Thoracic aorta (tissue), 2 donors: ENCODE measurements around the gene UBAC2. TPM values are rescaled to one million over a fixed set of nuclear protein-coding genes. Genes with fewer than 3 reads are reported as not detected.

Experiments
- ATAC-seq: fragments of 150-250 bp; one replicate; pipeline ENCODE4 v1.8.0; 2017; ENCODE audit warnings: low read depth; ENCODE audit not compliant: insufficient number of reproducible peaks, low FRiP score
- DNase-seq: peaks from one replicate; pipeline ENCODE4 v3.0.0-alpha.2; 2020; ENCODE audit warnings: low spot score
- H3K27ac ChIP-seq, 2 donors: fragments of 200-600 bp; sonication (generic); 1 replicate in 1 of 2; 2 replicates in 1 of 2; pipeline ENCODE4 v1.5.1; 2016; ENCODE audit warnings: mild to moderate bottlenecking in 2 of 2, moderate library complexity in 2 of 2
- H3K27me3 ChIP-seq: fragments of 200-600 bp; sonication (generic); replicated peaks from 2 replicates; pipeline ENCODE4 v1.6.0; 2016; ENCODE audit warnings: mild to moderate bottlenecking; ENCODE audit not compliant: insufficient read depth
- H3K36me3 ChIP-seq: fragments of 200-600 bp; sonication (generic); one replicate; pipeline ENCODE4 v1.5.1; 2016
- H3K4me1 ChIP-seq, 2 donors: fragments of 200-600 bp; sonication (generic); 1 replicate in 1 of 2; 2 replicates in 1 of 2; pipeline versions ENCODE4 v1.5.1 to v1.6.0; 2016; ENCODE audit warnings: low read depth in 2 of 2, mild to moderate bottlenecking in 1 of 2; ENCODE audit not compliant: control insufficient read depth in 1 of 2
- H3K4me3 ChIP-seq: fragments of 200-600 bp; sonication (generic); 2 replicates; pipeline ENCODE4 v1.5.1; 2016; ENCODE audit warnings: mild to moderate bottlenecking
- H3K9me3 ChIP-seq: fragments of 200-600 bp; sonication (generic); 2 replicates; pipeline ENCODE4 v1.5.1; 2016
- total RNA-seq, 2 donors: library from RNA; depleted of rRNA; stranded (reverse); fragments of >200 nt; gene quantifications; one replicate each; pipeline versions ENCODE4 v1.1.0 to v1.2.3, GENCODE V29; 2016
- TF ChIP-seq, protein P1 (sequence below): fragments of 200-600 bp; sonication (generic); IDR thresholded peaks from one replicate; pipeline ENCODE4 v1.5.1; 2019; ENCODE audit warnings: antibody characterized with exemption

Gene UBAC2
- total RNA-seq, 2 donors from 2014 or later: 41.3 to 49.7 TPM

DNA sequence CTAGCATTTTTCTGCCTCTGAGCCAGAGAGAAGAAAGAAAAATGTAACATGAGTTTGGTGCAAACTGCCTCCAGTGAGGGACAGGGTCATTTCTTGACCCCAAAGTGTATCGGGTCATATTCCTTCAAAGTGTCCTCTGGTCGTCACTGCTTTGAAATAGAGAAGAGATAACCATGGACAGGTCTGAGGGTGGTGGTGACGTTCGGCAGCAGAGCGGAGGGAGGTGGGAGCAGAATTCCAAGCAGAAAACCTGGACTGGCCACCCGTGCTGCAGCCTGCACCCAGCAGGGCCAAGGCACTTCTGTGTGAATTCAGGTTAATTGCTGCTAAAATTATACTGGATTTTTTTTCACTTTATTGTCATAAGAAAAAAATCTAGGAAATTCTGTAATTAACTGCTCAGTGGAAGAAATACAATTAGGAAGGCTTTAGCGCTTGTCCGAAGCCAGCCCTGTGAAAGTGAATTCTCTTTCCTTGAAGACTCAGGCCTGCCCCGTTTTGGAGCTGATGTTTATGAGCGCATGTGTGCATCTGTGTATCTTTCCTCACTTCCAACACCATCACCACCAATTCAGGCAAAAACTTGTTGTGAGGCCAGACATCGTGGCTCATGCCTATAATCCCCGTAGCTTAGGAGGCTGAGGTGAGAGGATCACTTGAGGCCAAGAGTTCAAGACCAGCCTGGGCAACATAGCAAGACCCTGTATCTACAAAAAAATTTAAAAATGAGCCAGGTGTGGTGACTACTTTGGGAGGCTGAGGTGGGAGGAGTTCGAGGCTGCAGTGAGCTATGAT lies 37.9 kb upstream of the UBAC2 start:
- H3K27ac ChIP-seq: no peak overlapping the region
- H3K27me3 ChIP-seq: no peaks in the 10 kb centered on the region
- no peak for ATAC-seq
- H3K9me3 ChIP-seq: no peaks in the 10 kb centered on the region
- DNase-seq: no peak
- H3K4me1 ChIP-seq: no peaks in the 10 kb centered on the region
- TF ChIP-seq, protein P1, sequence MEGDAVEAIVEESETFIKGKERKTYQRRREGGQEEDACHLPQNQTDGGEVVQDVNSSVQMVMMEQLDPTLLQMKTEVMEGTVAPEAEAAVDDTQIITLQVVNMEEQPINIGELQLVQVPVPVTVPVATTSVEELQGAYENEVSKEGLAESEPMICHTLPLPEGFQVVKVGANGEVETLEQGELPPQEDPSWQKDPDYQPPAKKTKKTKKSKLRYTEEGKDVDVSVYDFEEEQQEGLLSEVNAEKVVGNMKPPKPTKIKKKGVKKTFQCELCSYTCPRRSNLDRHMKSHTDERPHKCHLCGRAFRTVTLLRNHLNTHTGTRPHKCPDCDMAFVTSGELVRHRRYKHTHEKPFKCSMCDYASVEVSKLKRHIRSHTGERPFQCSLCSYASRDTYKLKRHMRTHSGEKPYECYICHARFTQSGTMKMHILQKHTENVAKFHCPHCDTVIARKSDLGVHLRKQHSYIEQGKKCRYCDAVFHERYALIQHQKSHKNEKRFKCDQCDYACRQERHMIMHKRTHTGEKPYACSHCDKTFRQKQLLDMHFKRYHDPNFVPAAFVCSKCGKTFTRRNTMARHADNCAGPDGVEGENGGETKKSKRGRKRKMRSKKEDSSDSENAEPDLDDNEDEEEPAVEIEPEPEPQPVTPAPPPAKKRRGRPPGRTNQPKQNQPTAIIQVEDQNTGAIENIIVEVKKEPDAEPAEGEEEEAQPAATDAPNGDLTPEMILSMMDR: no peak
- no peaks in the 10 kb centered on the region for H3K36me3 ChIP-seq
- H3K4me3 ChIP-seq: no peak overlapping the region

DNA sequence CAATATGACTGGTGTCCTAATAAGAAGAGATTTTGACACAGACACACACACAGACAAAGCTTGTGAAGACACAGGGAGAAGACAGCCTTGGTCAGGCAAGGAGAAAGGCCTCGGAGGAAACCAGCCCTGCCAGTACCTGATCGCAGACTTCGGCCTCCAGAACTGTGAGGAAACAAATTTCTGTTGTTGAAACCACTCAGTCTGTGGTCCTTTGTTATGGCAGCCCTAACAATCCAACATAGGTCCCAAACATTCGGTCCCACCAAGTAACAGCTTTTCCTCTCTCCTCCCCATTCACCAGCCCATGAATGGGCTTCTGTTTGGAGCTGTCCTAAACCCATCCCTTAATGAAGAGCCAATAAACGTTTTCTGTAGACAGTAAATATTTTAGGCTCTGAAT lies 36.4 kb upstream of the UBAC2 start:
- H3K4me1 ChIP-seq: no peaks in the 10 kb centered on the region

DNA sequence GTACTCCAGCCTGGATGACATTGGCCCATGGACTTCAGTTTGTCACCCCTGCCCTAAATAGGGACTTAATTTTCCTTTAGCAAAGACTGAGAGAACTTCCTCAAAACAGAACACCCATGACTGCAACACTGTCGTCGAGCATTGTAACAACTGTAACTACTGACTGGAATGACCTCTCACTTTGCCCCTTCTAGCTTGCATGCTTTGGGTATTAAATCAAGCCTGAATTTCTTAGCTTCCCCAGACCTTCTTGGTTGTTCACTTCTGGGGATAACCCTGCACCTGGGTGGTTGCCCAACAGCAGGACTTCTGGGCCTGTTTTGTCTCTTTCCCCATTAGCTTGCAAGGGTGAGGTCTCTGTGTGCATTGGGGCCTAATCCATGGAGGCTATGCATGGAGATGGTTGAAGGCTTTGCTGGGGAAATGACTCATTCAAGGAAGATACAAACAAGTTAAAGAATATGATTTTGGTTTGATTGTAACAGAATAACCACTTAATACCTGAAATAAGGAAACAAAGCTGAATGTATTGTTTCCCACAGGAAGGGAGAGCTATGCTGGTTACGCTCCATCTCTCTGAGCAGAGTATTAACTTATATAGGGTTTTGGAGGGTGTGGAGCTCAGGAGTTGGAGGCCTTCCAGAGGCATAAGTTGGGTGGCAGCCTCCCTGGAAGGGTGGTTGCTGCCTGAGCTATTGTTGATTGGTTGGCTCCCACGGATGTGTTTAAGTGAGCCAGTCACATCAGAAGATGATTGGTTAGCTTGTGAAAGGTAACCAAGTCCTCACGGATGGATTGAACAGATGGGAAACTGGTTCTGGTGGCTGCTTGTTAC lies 34.7 kb upstream of the UBAC2 start:
- no peak overlapping the region for H3K4me3 ChIP-seq
- H3K4me1 ChIP-seq: no peaks in the 10 kb centered on the region
- H3K9me3 ChIP-seq: no peaks in the 10 kb centered on the region
- H3K27me3 ChIP-seq: no peaks in the 10 kb centered on the region
- TF ChIP-seq, protein P1: no peak
- DNase-seq: no peak
- H3K36me3 ChIP-seq: no peaks in the 10 kb centered on the region
- no peak for ATAC-seq
- no peak overlapping the region for H3K27ac ChIP-seq

More for the DNA sequence above, 36.4 kb upstream of the UBAC2 start:
- DNase-seq: no peak
- ATAC-seq: no peak
- Histone ChIP-seq H3K4me3 (no peak overlapping the region), H3K36me3 (no peaks in the 10 kb centered on the region), H3K27ac (no peak overlapping the region), H3K9me3 (no peaks in the 10 kb centered on the region), H3K27me3 (no peaks in the 10 kb centered on the region)
- TF ChIP-seq, protein P1: no peak

DNA sequence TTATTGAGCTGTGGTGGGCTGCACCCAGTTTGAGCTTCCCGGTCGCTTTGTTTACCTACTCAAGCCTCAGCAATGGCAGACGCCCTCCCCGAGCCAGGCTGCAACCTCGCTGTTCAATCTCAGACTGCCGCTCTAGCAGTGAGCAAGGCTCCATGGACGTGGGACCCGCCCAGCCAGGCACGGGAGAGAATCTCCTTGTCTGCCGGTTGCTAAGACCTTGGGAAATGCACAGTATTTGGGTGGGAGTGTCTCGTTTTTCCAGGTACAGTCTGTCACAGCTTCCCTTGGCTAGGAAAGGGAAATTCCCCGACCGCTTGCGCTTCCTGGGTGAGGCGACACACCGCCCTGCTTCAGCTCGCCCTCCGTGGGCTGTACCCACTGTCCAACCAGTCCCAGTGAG lies 27.7 kb upstream of the UBAC2 start:
- H3K27ac ChIP-seq: no peak overlapping the region
- H3K4me1 ChIP-seq: no peaks in the 10 kb centered on the region
- H3K27me3 ChIP-seq: no peaks in the 10 kb centered on the region
- no peaks in the 10 kb centered on the region for H3K9me3 ChIP-seq
- H3K4me3 ChIP-seq: no peak overlapping the region
- TF ChIP-seq, protein P1: no peak
- no peaks in the 10 kb centered on the region for H3K36me3 ChIP-seq
- ATAC-seq (no peak), DNase-seq (no peak)

DNA sequence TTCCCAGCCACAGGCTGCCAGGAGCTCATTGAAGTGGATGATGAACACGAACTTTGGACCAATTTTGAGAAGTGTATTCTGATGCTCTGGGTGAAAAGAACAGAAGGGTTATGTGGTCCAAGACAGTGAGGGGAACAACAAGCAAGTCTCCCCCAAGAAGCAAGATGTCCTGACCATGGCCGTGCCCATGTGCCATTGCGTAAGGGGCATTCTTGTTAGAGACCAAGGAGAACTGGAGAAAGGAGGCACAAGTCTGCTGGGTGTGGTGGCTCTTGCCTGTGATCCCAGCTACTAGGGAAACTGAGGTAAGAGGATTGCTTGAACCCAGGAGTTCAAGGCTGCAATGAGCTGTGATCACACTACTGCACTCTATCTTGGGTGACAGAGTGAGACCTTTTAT lies 27.0 kb upstream of the UBAC2 start:
- Histone ChIP-seq H3K27me3 (no peaks in the 10 kb centered on the region), H3K27ac (no peak overlapping the region), H3K4me3 (no peak overlapping the region), H3K4me1 (no peaks in the 10 kb centered on the region), H3K9me3 (no peaks in the 10 kb centered on the region), H3K36me3 (no peaks in the 10 kb centered on the region)
- DNase-seq (no peak), ATAC-seq (no peak)
- TF ChIP-seq, protein P1: no peak
